Measurements from ENCODE around the gene PIK3R6.

DNA sequence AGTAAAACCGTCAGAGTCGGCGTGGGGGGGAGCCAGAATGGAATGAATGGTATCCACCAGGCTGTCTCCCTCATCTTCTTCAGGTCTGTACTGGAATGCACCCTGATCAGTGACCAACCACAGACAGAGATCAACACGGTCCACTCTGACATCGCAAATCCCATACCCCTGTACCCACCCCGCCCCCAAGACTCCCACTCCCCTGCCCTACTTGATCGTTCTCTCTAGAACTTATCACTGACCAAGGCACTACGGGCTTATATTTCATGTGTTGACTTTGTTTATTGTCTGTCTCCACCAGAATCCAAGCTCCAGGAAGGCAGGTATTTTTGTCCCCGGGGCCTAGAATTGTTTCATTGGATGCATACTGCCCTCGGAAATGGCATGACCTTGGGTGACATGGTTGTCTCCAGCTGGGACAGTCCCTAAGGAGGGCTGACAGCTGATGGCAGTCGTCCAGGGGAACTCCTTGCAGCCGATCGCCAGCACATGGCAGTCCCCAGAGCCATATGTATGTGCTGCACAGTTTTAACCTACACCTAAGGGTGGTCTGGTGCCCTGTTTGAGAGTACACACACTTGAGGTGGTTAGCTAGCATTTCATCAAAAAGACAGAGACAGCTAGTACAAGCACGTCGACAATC, 67.8 kb downstream of the PIK3R6 start:
- TF ChIP-seq, protein P1, sequence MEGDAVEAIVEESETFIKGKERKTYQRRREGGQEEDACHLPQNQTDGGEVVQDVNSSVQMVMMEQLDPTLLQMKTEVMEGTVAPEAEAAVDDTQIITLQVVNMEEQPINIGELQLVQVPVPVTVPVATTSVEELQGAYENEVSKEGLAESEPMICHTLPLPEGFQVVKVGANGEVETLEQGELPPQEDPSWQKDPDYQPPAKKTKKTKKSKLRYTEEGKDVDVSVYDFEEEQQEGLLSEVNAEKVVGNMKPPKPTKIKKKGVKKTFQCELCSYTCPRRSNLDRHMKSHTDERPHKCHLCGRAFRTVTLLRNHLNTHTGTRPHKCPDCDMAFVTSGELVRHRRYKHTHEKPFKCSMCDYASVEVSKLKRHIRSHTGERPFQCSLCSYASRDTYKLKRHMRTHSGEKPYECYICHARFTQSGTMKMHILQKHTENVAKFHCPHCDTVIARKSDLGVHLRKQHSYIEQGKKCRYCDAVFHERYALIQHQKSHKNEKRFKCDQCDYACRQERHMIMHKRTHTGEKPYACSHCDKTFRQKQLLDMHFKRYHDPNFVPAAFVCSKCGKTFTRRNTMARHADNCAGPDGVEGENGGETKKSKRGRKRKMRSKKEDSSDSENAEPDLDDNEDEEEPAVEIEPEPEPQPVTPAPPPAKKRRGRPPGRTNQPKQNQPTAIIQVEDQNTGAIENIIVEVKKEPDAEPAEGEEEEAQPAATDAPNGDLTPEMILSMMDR (IDR thresholded peaks at IDR 0.05; ENCODE audit: low read depth, low read length): no peak
- TF ChIP-seq MYC (IDR thresholded peaks at IDR 0.05; ENCODE audit: low read depth, low read length): no peak

Measured in NB4 (cell line).